Measurements from ENCODE around the gene IBTK.
"Not testable (repeated sequence)": the region's sequence is repeated elsewhere in the genome, so short reads cannot be mapped to it uniquely, and the experiment has no call there.

The IBTK gene

GRCh38 chr6:82178759-82179112, 68.8 kb downstream of the IBTK start:
- DNase-seq (ENCODE audit: low spot score), result no peak

GRCh38 chr6:82178077-82178758, 69.3 kb downstream of the IBTK start:
- DNase-seq (ENCODE audit: low spot score), result no peak

GRCh38 chr6:82176616-82177015, 70.9 kb downstream of the IBTK start:
- DNase-seq (ENCODE audit: low spot score), result no peak

- no peak for DNase-seq (ENCODE audit: low spot score)
Measured at GRCh38 chr6:82172594-82172993, 75.0 kb downstream of the IBTK start.

GRCh38 chr6:82169138-82169876, 78.2 kb downstream of the IBTK start:
- no peak for DNase-seq (ENCODE audit: low spot score)

- no peak for DNase-seq (ENCODE audit: low spot score)
Measured at GRCh38 chr6:82166493-82166892, 81.1 kb downstream of the IBTK start.

GRCh38 chr6:82160255-82160990, 87.1 kb downstream of the IBTK start:
- no peak for DNase-seq (ENCODE audit: low spot score)

GRCh38 chr6:82152786-82153185, 94.8 kb downstream of the IBTK start:
- not testable (repeated sequence) for DNase-seq (ENCODE audit: low spot score)

GRCh38 chr6:82151147-82151546, 96.4 kb downstream of the IBTK start:
- not testable (repeated sequence) for DNase-seq (ENCODE audit: low spot score)

- DNase-seq (ENCODE audit: low spot score), result no peak
Measured at GRCh38 chr6:82145926-82146452, 101.6 kb downstream of the IBTK start.

- no peak for DNase-seq (ENCODE audit: low spot score)
Measured at GRCh38 chr6:82144852-82145340, 102.6 kb downstream of the IBTK start.

GRCh38 chr6:82144007-82144851, 103.3 kb downstream of the IBTK start:
- no peak for DNase-seq (ENCODE audit: low spot score)

GRCh38 chr6:82143041-82143481, 104.5 kb downstream of the IBTK start:
- DNase-seq (ENCODE audit: low spot score), result no peak

GRCh38 chr6:82142524-82142923, 105.0 kb downstream of the IBTK start:
- DNase-seq (ENCODE audit: low spot score), result no peak

- no peak for DNase-seq (ENCODE audit: low spot score)
Measured at GRCh38 chr6:82138075-82138791, 109.3 kb downstream of the IBTK start.

- DNase-seq (ENCODE audit: low spot score), result no peak
Measured at GRCh38 chr6:82131441-82131840, 116.1 kb downstream of the IBTK start.

GRCh38 chr6:82129797-82130196, 117.7 kb downstream of the IBTK start:
- DNase-seq (ENCODE audit: low spot score), result no peak

- DNase-seq (ENCODE audit: low spot score), result not testable (repeated sequence)
Measured at GRCh38 chr6:82128973-82129372, 118.6 kb downstream of the IBTK start.

- no peak for DNase-seq (ENCODE audit: low spot score)
Measured at GRCh38 chr6:82123632-82124031, 123.9 kb downstream of the IBTK start.

Data from CD4-positive, alpha-beta T cell treated with Interleukin-2 at 100 ng/mL for 4 hours (primary cell).